H1 (cell line): Measurements from ENCODE around the gene SLC8A1. TPM values are rescaled to one million over a fixed set of nuclear protein-coding genes. Genes with fewer than 3 reads are reported as not detected.

Experiments
- BACH1 ChIP-seq: IDR thresholded peaks from 2 replicates; pipeline ENCODE4 v1.6.1; 2012; ENCODE audit warnings: low read length, improper control_type of control experiment
- CBX5 ChIP-seq: fragments of 300-800, 300-1000 bp; sonication (generic); IDR thresholded peaks from 2 replicates; pipeline ENCODE4 v1.7.1; 2016; ENCODE audit warnings: antibody characterized with exemption, low read length, low read depth
- KDM4A ChIP-seq: IDR thresholded peaks from one replicate; pipeline ENCODE4 v1.7.1; 2012; ENCODE audit warnings: low read depth, mild to moderate bottlenecking, moderate library complexity, low read length, inconsistent platforms; ENCODE audit not compliant: severe bottlenecking
- KDM5A ChIP-seq: fragments of 200-600 bp; IDR thresholded peaks from 2 replicates; pipeline ENCODE4 v1.7.1; 2012; ENCODE audit warnings: mild to moderate bottlenecking, low read length, inconsistent platforms, mixed read lengths
- polyA plus RNA-seq, 7 experiments: library from polyadenylated mRNA; depleted of rRNA in 3 of 7; stranded (reverse) in 5 of 7; unstranded in 2 of 7; fragments of >200 nt in 5 of 7; fragments of 200-250 nt in 2 of 7; gene quantifications; 1 replicate in 5 of 7; 2 replicates in 1 of 7; 4 replicates in 1 of 7; pipeline versions ENCODE4 v1.2.1 to v1.2.3, GENCODE V29; 2011 to 2013; ENCODE audit warnings: missing spikeins in 2 of 7, mixed read lengths in 2 of 7
- total RNA-seq: library from RNA; stranded (reverse); fragmentation: NEBNext Ultra II Directional; extraction: Animal tissue kit (Norgen Biotek cat#: 25700); gene quantifications from 2 replicates; pipeline ENCODE4 v1.2.1, GENCODE V29; 2021
- TF ChIP-seq, protein P1 (sequence below): fragments of 300-600 bp; sonication (generic); IDR thresholded peaks from 2 replicates; pipeline ENCODE4 v1.7.1; 2012; ENCODE audit warnings: low read length, moderate library complexity, mild to moderate bottlenecking, inconsistent platforms; ENCODE audit not compliant: insufficient replicate concordance

The SLC8A1 gene
- total and polyA plus RNA-seq, 2 of the 8 experiments (the other 6 are each of a cell fraction or from before 2014, with no cell fraction given), result 0.68 to 3.6 TPM

- TF ChIP-seq, protein P1, sequence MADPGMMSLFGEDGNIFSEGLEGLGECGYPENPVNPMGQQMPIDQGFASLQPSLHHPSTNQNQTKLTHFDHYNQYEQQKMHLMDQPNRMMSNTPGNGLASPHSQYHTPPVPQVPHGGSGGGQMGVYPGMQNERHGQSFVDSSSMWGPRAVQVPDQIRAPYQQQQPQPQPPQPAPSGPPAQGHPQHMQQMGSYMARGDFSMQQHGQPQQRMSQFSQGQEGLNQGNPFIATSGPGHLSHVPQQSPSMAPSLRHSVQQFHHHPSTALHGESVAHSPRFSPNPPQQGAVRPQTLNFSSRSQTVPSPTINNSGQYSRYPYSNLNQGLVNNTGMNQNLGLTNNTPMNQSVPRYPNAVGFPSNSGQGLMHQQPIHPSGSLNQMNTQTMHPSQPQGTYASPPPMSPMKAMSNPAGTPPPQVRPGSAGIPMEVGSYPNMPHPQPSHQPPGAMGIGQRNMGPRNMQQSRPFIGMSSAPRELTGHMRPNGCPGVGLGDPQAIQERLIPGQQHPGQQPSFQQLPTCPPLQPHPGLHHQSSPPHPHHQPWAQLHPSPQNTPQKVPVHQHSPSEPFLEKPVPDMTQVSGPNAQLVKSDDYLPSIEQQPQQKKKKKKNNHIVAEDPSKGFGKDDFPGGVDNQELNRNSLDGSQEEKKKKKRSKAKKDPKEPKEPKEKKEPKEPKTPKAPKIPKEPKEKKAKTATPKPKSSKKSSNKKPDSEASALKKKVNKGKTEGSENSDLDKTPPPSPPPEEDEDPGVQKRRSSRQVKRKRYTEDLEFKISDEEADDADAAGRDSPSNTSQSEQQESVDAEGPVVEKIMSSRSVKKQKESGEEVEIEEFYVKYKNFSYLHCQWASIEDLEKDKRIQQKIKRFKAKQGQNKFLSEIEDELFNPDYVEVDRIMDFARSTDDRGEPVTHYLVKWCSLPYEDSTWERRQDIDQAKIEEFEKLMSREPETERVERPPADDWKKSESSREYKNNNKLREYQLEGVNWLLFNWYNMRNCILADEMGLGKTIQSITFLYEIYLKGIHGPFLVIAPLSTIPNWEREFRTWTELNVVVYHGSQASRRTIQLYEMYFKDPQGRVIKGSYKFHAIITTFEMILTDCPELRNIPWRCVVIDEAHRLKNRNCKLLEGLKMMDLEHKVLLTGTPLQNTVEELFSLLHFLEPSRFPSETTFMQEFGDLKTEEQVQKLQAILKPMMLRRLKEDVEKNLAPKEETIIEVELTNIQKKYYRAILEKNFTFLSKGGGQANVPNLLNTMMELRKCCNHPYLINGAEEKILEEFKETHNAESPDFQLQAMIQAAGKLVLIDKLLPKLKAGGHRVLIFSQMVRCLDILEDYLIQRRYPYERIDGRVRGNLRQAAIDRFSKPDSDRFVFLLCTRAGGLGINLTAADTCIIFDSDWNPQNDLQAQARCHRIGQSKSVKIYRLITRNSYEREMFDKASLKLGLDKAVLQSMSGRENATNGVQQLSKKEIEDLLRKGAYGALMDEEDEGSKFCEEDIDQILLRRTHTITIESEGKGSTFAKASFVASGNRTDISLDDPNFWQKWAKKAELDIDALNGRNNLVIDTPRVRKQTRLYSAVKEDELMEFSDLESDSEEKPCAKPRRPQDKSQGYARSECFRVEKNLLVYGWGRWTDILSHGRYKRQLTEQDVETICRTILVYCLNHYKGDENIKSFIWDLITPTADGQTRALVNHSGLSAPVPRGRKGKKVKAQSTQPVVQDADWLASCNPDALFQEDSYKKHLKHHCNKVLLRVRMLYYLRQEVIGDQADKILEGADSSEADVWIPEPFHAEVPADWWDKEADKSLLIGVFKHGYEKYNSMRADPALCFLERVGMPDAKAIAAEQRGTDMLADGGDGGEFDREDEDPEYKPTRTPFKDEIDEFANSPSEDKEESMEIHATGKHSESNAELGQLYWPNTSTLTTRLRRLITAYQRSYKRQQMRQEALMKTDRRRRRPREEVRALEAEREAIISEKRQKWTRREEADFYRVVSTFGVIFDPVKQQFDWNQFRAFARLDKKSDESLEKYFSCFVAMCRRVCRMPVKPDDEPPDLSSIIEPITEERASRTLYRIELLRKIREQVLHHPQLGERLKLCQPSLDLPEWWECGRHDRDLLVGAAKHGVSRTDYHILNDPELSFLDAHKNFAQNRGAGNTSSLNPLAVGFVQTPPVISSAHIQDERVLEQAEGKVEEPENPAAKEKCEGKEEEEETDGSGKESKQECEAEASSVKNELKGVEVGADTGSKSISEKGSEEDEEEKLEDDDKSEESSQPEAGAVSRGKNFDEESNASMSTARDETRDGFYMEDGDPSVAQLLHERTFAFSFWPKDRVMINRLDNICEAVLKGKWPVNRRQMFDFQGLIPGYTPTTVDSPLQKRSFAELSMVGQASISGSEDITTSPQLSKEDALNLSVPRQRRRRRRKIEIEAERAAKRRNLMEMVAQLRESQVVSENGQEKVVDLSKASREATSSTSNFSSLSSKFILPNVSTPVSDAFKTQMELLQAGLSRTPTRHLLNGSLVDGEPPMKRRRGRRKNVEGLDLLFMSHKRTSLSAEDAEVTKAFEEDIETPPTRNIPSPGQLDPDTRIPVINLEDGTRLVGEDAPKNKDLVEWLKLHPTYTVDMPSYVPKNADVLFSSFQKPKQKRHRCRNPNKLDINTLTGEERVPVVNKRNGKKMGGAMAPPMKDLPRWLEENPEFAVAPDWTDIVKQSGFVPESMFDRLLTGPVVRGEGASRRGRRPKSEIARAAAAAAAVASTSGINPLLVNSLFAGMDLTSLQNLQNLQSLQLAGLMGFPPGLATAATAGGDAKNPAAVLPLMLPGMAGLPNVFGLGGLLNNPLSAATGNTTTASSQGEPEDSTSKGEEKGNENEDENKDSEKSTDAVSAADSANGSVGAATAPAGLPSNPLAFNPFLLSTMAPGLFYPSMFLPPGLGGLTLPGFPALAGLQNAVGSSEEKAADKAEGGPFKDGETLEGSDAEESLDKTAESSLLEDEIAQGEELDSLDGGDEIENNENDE, result no peak
- TF ChIP-seq KDM4A (no peak), CBX5 (no peak), KDM5A (no peak), BACH1 (no peak)
- TF ChIP-seq, all 59 proteins: peak for 0
Observed at GRCh38 chr2:40230707-40231432, 221.0 kb downstream of the SLC8A1 start (continued).
